Tibial nerve (tissue), 4 donors: ENCODE results near the gene SEMA3G. TPM values are rescaled to one million over a fixed set of nuclear protein-coding genes. Genes with fewer than 3 reads are reported as not detected.
A peak's percentile ranks its signal among the peaks of the same experiment; 100 is the strongest.

ENCODE experiments used
- DNase-seq, 2 donors: peaks; one replicate each; pipeline ENCODE4 v3.0.0-alpha.2; 2019; ENCODE audit warnings: low spot score in 2 of 2
- H3K27ac ChIP-seq, 4 donors: fragments of 200-600 bp; sonication (generic) in 3 of 4; one replicate each; pipeline ENCODE4 v1.5.1; 2017 to 2019; ENCODE audit warnings: mild to moderate bottlenecking in 1 of 4
- H3K27me3 ChIP-seq, 2 donors: fragments of 200-600 bp; sonication (generic) in 1 of 2; one replicate each; pipeline versions ENCODE4 v1.5.1 to v1.6.0; 2017 to 2019
- H3K36me3 ChIP-seq, 3 donors: fragments of 200-600 bp; sonication (generic); one replicate each; pipeline ENCODE4 v1.5.1; 2018 to 2019
- H3K4me1 ChIP-seq, 4 donors: fragments of 200-600 bp; sonication (generic) in 3 of 4; one replicate each; pipeline ENCODE4 v1.5.1; 2017 to 2019
- H3K4me3 ChIP-seq, 4 donors: fragments of 200-600 bp; sonication (generic) in 3 of 4; one replicate each; pipeline ENCODE4 v1.5.1; 2017 to 2019; ENCODE audit warnings: mild to moderate bottlenecking in 1 of 4, moderate library complexity in 1 of 4
- H3K9me3 ChIP-seq, 4 donors: fragments of 200-600 bp; sonication (generic) in 3 of 4; one replicate each; pipeline ENCODE4 v1.5.1; 2017 to 2019
- CTCF ChIP-seq, 5 experiments: fragments of 200-600 bp in 3 of 5; fragments of 450-650 bp in 2 of 5; sonication (generic) in 3 of 5; IDR thresholded peaks; one replicate each; pipeline ENCODE4 v1.5.1; 2016 to 2019; ENCODE audit warnings: antibody characterized with exemption in 5 of 5, mild to moderate bottlenecking in 3 of 5, moderate library complexity in 2 of 5
- EP300 ChIP-seq, 2 donors: sonication (generic); formaldehyde crosslinking; IDR thresholded peaks; one replicate each; pipeline ENCODE4 v1.6.1; 2017; ENCODE audit warnings: antibody characterized with exemption in 2 of 2, mild to moderate bottlenecking in 1 of 2
- POLR2A ChIP-seq, 2 donors: fragments of 450-650 bp; IDR thresholded peaks; one replicate each; pipeline ENCODE4 v1.6.1; 2017; ENCODE audit warnings: antibody characterized with exemption in 2 of 2, mild to moderate bottlenecking in 2 of 2, moderate library complexity in 2 of 2
- WGBS, 2 donors: methylation state at CpG; one replicate each; pipeline ENCODE4 v1.1.5; 2018; 5-methylcytosine and 5-hydroxymethylcytosine counted together
- total RNA-seq, 4 donors: library from RNA; depleted of rRNA; stranded (reverse); fragments of >200 nt; gene quantifications; one replicate each; pipeline ENCODE4 v1.1.0, GENCODE V29; 2016

The SEMA3G gene
- total RNA-seq, 4 donors from 2014 or later = 11.5 to 67.5 (median 32.7) TPM

DNA sequence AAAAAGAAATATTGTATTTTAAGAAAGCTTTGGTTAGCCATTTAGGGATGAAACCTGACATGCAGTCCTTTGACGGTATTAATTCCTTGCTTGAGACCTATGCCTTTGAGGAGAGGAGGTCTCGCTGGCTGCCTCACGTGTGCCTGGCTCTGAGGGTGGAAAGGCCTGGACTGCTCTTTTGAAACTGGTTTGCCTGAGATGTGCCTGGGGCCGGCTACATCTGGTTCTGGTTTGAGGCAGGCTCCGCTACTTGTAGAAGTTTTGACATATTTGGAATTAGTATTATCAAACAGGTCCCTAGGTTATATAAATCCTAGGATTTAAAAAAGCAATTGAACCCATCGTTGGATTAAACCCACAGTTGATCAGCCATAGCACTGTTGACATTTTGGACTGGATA, 17.0 kb upstream of the SEMA3G start:
- TF ChIP-seq EP300 (IDR thresholded peaks at IDR 0.05) = no peak
- no peak for TF ChIP-seq CTCF (IDR thresholded peaks at IDR 0.05)
- Histone ChIP-seq H3K9me3 (no peaks in the 10 kb centered on the region), H3K4me3 (no peak overlapping the region), H3K36me3 (peaks cover 0 to 82% (median 0%) of the 10 kb centered on the region in 3 donors), H3K27me3 (no peaks in the 10 kb centered on the region), H3K27ac (peak overlapping the region in 1 of 4 donors; percentile 34), H3K4me1 (peaks cover 0 to 41% (median 3%) of the 10 kb centered on the region in 4 donors)
- DNase-seq = no peak
- 71 to 76% methylated on average over 6 of the region's 6 CpGs for WGBS, 2 donors

DNA sequence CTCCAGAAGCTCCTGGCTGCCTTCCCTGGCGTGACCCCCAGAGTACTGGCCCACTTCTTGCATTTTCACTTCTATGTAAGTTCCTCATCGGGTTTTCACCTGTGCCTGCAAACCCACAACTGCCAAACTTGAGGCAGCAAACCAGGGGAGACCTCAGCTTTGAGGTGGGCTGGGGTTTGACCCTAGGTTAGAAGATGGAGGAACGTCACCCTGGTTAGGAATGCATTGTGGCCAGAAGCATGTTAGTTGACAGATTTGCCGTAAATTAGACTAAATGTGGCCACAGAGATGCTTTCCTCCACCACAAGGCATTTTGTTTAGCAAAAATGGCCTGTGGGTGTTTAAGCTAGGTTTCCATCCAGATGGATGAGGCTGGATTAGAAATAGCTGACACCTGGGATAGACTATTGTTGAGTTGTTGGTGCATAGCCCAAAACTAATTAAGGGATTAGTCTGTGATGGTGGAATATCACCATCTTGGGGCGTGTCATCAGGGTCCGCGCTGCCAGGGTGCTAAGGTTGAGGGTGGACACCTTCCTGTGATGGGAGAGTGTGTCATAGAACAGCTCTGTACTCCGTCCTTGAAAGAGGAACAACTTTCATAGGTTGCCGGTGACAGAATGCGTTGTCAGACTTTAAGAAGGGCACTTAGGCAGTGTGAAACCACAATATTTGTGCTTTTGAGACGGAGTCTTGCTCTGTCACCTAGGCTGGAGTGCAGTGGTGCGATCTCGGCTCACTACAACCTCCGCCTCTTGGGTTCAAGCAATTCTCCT, 14.1 kb upstream of the SEMA3G start:
- Histone ChIP-seq H3K9me3 (no peaks in the 10 kb centered on the region), H3K4me3 (no peak overlapping the region), H3K27ac (no peak overlapping the region), H3K36me3 (peaks cover 0 to 64% (median 0%) of the 10 kb centered on the region in 3 donors), H3K27me3 (no peaks in the 10 kb centered on the region), H3K4me1 (peaks cover 0 to 49% (median 13%) of the 10 kb centered on the region in 4 donors)
- no peak for TF ChIP-seq CTCF (IDR thresholded peaks at IDR 0.05)
- no peak for TF ChIP-seq EP300 (IDR thresholded peaks at IDR 0.05)
- TF ChIP-seq POLR2A (IDR thresholded peaks at IDR 0.05) = no peak
- no peak for DNase-seq
- 94 to 96% methylated on average over 14 of the region's 14 CpGs for WGBS, 2 donors

DNA sequence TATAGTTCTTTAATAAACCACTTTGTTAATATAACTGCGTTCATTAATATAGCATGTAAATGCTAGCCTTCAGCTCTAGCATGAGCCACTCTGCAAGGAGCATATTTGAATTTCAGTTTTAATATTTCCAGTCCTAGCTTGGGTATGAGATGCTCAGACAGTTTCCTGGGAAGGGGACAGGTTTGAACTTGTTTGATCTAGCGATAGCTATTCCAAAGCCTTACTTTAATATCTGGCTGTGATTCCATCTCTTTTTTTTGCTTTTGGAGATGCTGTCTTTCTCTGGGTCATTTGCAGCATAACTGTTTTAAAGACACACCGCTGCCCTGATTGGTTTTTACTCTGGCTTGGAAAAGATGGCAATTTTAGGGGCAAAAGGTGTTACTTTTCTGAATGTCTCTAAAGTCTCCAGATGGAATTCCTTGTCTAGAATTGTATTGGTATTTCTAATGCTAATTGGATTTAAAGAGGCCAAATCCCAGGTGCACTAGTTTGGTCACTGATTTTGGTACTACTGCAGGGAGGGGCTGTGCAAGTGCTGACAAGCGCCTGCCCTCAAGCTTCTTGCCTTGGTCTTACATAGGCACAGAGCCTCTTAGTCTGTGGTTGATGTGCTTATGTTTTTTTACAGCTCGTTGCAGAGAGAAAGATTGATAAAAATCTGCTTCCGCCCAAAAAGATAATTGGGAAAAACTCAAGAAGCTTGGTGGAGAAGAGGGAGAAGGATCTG, 13.3 kb upstream of the SEMA3G start:
- 79 to 80% methylated on average over 6 of the region's 6 CpGs for WGBS, 2 donors
- TF ChIP-seq EP300 (IDR thresholded peaks at IDR 0.05) = no peak
- TF ChIP-seq POLR2A (IDR thresholded peaks at IDR 0.05) = no peak
- no peak for TF ChIP-seq CTCF (IDR thresholded peaks at IDR 0.05)
- no peaks in the 10 kb centered on the region for H3K27me3 ChIP-seq
- H3K4me1 ChIP-seq = peaks cover 0 to 52% (median 13%) of the 10 kb centered on the region in 4 donors
- DNase-seq = no peak
- no peaks in the 10 kb centered on the region for H3K9me3 ChIP-seq
- H3K27ac ChIP-seq = no peak overlapping the region
- H3K36me3 ChIP-seq = peaks cover 0 to 59% (median 0%) of the 10 kb centered on the region in 3 donors
- no peak overlapping the region for H3K4me3 ChIP-seq

DNA sequence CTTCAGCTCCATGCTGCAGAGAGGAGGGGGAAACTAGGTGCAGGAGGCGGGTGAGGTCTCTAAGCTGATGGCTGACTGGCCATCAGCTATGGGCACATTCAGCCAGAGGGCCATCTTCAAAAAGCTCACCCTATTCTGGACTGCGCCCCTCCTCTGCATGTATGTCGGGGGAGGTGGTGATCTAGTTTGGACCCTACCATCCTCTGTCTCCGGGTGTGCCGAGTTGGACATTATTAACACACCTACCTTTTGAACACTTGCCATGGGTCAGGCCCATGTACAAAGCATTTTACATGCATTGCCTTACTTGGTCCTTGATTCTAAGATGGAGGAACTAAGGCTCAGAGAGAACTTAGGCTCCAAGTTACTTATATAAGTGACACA, 11.9 kb upstream of the SEMA3G start:
- peaks cover 0 to 45% (median 13%) of the 10 kb centered on the region in 4 donors for H3K4me1 ChIP-seq
- no peak for TF ChIP-seq POLR2A (IDR thresholded peaks at IDR 0.05)
- TF ChIP-seq EP300 (IDR thresholded peaks at IDR 0.05) = no peak
- TF ChIP-seq CTCF (IDR thresholded peaks at IDR 0.05) = no peak
- peaks cover 0 to 45% (median 0%) of the 10 kb centered on the region in 3 donors for H3K36me3 ChIP-seq
- no peaks in the 10 kb centered on the region for H3K9me3 ChIP-seq
- peak overlapping the region; percentile 82 to 98 (median 96) for H3K27ac ChIP-seq
- 58 to 64% methylated on average over 5 of the region's 5 CpGs for WGBS, 2 donors
- peak overlapping the region; percentile 57 to 98 (median 96) for H3K4me3 ChIP-seq
- no peak for DNase-seq
- H3K27me3 ChIP-seq = no peaks in the 10 kb centered on the region
